Lower leg skin (tissue), 4 donors: Measurements from ENCODE around the gene PMPCA. TPM values are rescaled to one million over a fixed set of nuclear protein-coding genes. Genes with fewer than 3 reads are reported as not detected.

Source experiments
- DNase-seq, 2 donors: peaks; one replicate each; pipeline ENCODE4 v3.0.0-alpha.2; 2019; ENCODE audit warnings: low spot score in 2 of 2
- H3K4me3 ChIP-seq: fragments of 200-600 bp; sonication (generic); 2 replicates; pipeline ENCODE4 v1.5.1; 2017; ENCODE audit warnings: mild to moderate bottlenecking, low read depth; ENCODE audit not compliant: poor library complexity, severe bottlenecking
- CTCF ChIP-seq, 3 donors: fragments of 450-650 bp; IDR thresholded peaks; one replicate each; pipeline ENCODE4 v1.5.1; 2016; ENCODE audit warnings: antibody characterized with exemption in 3 of 3, mild to moderate bottlenecking in 3 of 3, moderate library complexity in 2 of 3
- POLR2A ChIP-seq, 2 donors: fragments of 450-650 bp; IDR thresholded peaks; one replicate each; pipeline ENCODE4 v1.6.1; 2016 to 2017; ENCODE audit warnings: antibody characterized with exemption in 2 of 2, mild to moderate bottlenecking in 1 of 2, moderate library complexity in 1 of 2
- WGBS, 2 donors: methylation state at CpG; one replicate each; pipeline ENCODE4 v1.1.5; 2018; 5-methylcytosine and 5-hydroxymethylcytosine counted together
- intact Hi-C: fragments of 100-400 bp; cut with DNase I; formaldehyde crosslinking; loops from one replicate; pipeline ENCODE4 v1.15.0; 2023; ENCODE audit warnings: low total_unique reads
- total RNA-seq, 4 donors: library from RNA; depleted of rRNA; stranded (reverse); fragments of >200 nt; gene quantifications; one replicate each; pipeline ENCODE4 v1.1.0, GENCODE V29; 2016

The PMPCA gene
- total RNA-seq, 4 donors from 2014 or later = 35.9 to 59.6 (median 38.1) TPM

- TF ChIP-seq CTCF (IDR thresholded peaks at IDR 0.05) (no peak), POLR2A (IDR thresholded peaks at IDR 0.05) (no peak)
Observed at GRCh38 chr9:136398286-136398685, 12.2 kb upstream of the PMPCA start.

GRCh38 chr9:136399176-136400037 is 11.1 kb upstream of the PMPCA start:
- intact Hi-C loops = no loop called here
- 1 to 2% methylated on average over 25 to 33 of the region's 67 CpGs for WGBS, 2 donors
- no peak for TF ChIP-seq CTCF (IDR thresholded peaks at IDR 0.05)
- TF ChIP-seq POLR2A (IDR thresholded peaks at IDR 0.05) = no peak
- peak overlapping the region; percentile 73 for H3K4me3 ChIP-seq
- no peak for DNase-seq

More at GRCh38 chr9:136398286-136398685, 12.2 kb upstream of the PMPCA start:
- 94 to 97% methylated on average over 12 of the region's 12 CpGs for WGBS, 2 donors
- intact Hi-C loops = no loop called here
- DNase-seq = no peak
- no peak overlapping the region for H3K4me3 ChIP-seq

GRCh38 chr9:136400038-136400834 is 10.2 kb upstream of the PMPCA start, which contains the start of gene SNAPC4:
TSS of gene SNAPC4 (minus strand) at chr9:136400170. CDS start at chr9:136398428, 1,742 bp downstream.
- 7 to 16% methylated on average over 16 to 60 of the region's 71 CpGs for WGBS, 2 donors
- peak; percentile 71 to 95 for DNase-seq
- intact Hi-C loops = no loop called here
- H3K4me3 ChIP-seq = peak within 1 kb of the TSS; percentile 73
- no peak for TF ChIP-seq POLR2A (IDR thresholded peaks at IDR 0.05)
- TF ChIP-seq CTCF (IDR thresholded peaks at IDR 0.05) = no peak

GRCh38 chr9:136401173-136401922 is 9.1 kb upstream of the PMPCA start:
- no peak for TF ChIP-seq CTCF (IDR thresholded peaks at IDR 0.05)
- no peak for TF ChIP-seq POLR2A (IDR thresholded peaks at IDR 0.05)
- H3K4me3 ChIP-seq = no peak overlapping the region
- DNase-seq = no peak
- 88 to 90% methylated on average over 18 of the region's 18 CpGs for WGBS, 2 donors
- intact Hi-C loops = no loop called here

DNA sequence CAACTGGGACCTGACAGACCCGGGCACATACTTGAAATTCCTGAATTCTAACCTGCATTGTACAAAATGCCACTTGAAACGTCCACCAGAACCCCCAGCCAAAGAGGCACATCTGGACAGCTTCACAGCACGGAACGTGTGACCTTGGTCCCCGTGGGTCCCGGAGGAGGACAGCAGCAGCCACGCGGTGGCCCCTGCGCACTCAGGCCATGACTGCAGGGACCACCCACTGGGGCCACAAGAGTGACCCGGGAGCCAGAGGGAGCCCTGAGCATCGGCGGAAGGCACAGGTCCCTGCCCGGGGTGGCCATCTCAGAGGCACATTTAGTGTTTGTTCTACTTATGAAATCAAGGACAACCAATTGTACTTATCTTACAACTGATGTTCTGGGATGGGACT is 8.4 kb upstream of the PMPCA start:
- H3K4me3 ChIP-seq = no peak overlapping the region

More for the DNA sequence above, 8.4 kb upstream of the PMPCA start:
- no peak for DNase-seq
- 79 to 80% methylated on average over 11 to 13 of the region's 13 CpGs for WGBS, 2 donors
- TF ChIP-seq POLR2A (IDR thresholded peaks at IDR 0.05) (no peak), CTCF (IDR thresholded peaks at IDR 0.05) (no peak)
- intact Hi-C loops = no loop called here
